ENCODE data around the gene EXD3. TPM values are rescaled to one million over a fixed set of nuclear protein-coding genes. Genes with fewer than 3 reads are reported as not detected.

The EXD3 gene
- total and polyA plus RNA-seq, 2 of the 4 experiments (the other 2 are of a cell fraction) = 1.1 to 7.4 TPM

DNA sequence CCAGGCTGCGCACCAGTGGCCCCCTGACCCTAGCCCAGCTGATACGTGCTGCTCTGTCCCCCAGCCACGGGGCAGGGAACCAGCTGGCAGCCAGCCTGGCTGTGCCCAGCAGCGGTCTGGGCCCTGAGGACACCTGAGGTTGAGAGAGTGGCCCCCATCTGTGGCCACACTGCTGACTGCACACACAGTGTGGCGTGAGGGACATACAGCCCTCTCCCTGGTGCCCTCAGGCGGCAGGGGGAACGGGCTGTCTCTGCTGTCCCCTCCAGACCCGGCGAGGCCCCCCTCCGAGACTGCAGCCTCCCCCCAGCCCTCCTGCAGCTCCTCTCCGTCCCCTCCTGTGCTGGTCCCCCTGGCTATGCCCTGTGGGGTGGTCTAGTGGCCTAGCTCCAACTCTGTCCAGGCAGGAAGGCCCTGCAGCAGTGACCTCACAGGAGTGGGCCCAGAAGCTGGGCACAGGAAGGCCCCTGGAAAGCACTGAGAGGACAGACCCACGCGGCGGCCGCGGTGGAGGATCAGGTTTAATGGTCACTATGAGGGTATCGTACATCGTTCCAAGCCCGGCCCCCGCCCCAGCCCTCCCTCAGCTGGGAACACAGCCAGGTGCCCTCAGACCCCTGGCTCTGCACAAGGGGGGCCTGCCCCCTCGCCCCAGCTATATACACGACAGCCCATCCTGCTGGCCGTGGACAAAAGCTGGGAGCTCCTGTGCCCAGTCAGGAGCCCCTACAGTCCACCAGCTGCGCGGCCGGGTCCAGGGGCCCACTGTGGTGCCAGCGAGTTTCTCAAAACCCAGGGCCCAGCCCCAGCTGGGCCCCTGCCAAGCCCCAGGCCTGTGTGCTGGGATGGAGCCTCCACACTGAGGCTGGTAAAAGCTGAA lies 25.0 kb upstream of the EXD3 start:
- Histone ChIP-seq H2BK20ac (ENCODE audit: low read depth, low read length) (no peak overlapping the region), H3K18ac (ENCODE audit: low read depth, low read length) (no peak overlapping the region), H2BK15ac (ENCODE audit: low read depth, low read length) (no peak overlapping the region), H4K20me1 (ENCODE audit: insufficient read depth, low read length) (peaks cover 4% of the 10 kb centered on the region; the same call in 1 of the 2 replicates), H3K56ac (ENCODE audit: extremely low read depth, insufficient read depth, low read length) (no peak overlapping the region), H3K79me1 (ENCODE audit: low read depth in 1 of 2, low read length in 2 of 2) (no peaks in the 10 kb centered on the region), H2BK120ac (ENCODE audit: low read depth, low read length) (no peak overlapping the region), H4K5ac (ENCODE audit: low read depth, low read length) (no peak overlapping the region), H3K9me3 (ENCODE audit: control insufficient read depth, insufficient read depth, low read length) (no peaks in the 10 kb centered on the region), H3K36me3 (ENCODE audit: control insufficient read depth, insufficient read depth, low read length) (peaks cover 25% of the 10 kb centered on the region), H3K4ac (ENCODE audit: low read depth, low read length) (no peak overlapping the region), H3K27ac (ENCODE audit: insufficient read depth, low read length) (no peak overlapping the region), H2BK5ac (ENCODE audit: low read depth, low read length, poor library complexity, severe bottlenecking) (no peak overlapping the region), H2AK9ac (replicated peaks; ENCODE audit: low read depth, low read length, poor library complexity) (no peak overlapping the region), H3K4me3 (ENCODE audit: insufficient read depth, low read depth, low read length) (no peak overlapping the region), H2AFZ (replicated peaks; ENCODE audit: low read length, poor library complexity) (no peak overlapping the region), H2AK5ac (ENCODE audit: low read depth, low read length) (no peak overlapping the region), H4K8ac (ENCODE audit: low read depth in 2 of 2, low read length in 2 of 2) (no peak overlapping the region), H3K27me3 (ENCODE audit: control insufficient read depth, insufficient read depth, low read length) (no peaks in the 10 kb centered on the region), H3K9me1 (ENCODE audit: insufficient read depth, low read length) (no peaks in the 10 kb centered on the region), H3K4me1 (ENCODE audit: control insufficient read depth, insufficient read depth, low read length) (peaks cover 2% of the 10 kb centered on the region; the same call in 1 of the 2 replicates), H3K14ac (replicated peaks; ENCODE audit: low read depth, low read length) (no peak overlapping the region), H3K23ac (ENCODE audit: low read depth, low read length) (no peak overlapping the region), H3K9ac (ENCODE audit: low read depth, low read length) (no peak overlapping the region), H3K4me2 (ENCODE audit: low read depth, low read length) (no peak overlapping the region), H4K91ac (ENCODE audit: insufficient read depth, low read depth, low read length) (no peak overlapping the region)
- POLR2A ChIA-PET (ENCODE audit: unreplicated experiment) = no interaction called here
- no TSS peak for BruUV-seq (replicated peaks)
- in situ Hi-C loops (cut with MboI; ENCODE audit: low sequenced_read_pairs) (no loop called here), intact Hi-C loops (cut with micrococcal nuclease) (no loop called here), dilution Hi-C loops (cut with HindIII; ENCODE audit: low sequenced_read_pairs, unreplicated experiment) (no loop called here)
- ATAC-seq (ENCODE audit: low read depth) (no peak), DNase-seq (no peak)
- CTCF ChIA-PET = no interaction called here
- TF ChIP-seq RCOR1 (IDR thresholded peaks at IDR 0.05; ENCODE audit: insufficient replicate concordance, low read length) (no peak), MAFK (IDR thresholded peaks at IDR 0.05; ENCODE audit: low read depth, low read length) (no peak), RAD21 (IDR thresholded peaks at IDR 0.05; ENCODE audit: low read length) (no peak), RFX5 (IDR thresholded peaks at IDR 0.05; ENCODE audit: low read depth, low read length) (no peak), SMC3 (IDR thresholded peaks at IDR 0.05; ENCODE audit: low read depth, low read length) (no peak), CHD1 (IDR thresholded peaks at IDR 0.05; ENCODE audit: low read depth, low read length) (no peak), NFE2L2 (IDR thresholded peaks at IDR 0.05; ENCODE audit: low read depth, low read length) (no peak), MXI1 (IDR thresholded peaks at IDR 0.05; ENCODE audit: borderline replicate concordance, low read depth, low read length) (no peak), CEBPB (IDR thresholded peaks at IDR 0.05; ENCODE audit: low read depth, low read length) (no peak), FOS (IDR thresholded peaks at IDR 0.05; ENCODE audit: low read depth, low read length) (no peak), POLR2A (IDR thresholded peaks at IDR 0.05; ENCODE audit: low read depth, low read length) (no peak), MAZ (IDR thresholded peaks at IDR 0.05; ENCODE audit: borderline replicate concordance, low read depth, low read length) (no peak)
- TF ChIP-seq, protein P1, sequence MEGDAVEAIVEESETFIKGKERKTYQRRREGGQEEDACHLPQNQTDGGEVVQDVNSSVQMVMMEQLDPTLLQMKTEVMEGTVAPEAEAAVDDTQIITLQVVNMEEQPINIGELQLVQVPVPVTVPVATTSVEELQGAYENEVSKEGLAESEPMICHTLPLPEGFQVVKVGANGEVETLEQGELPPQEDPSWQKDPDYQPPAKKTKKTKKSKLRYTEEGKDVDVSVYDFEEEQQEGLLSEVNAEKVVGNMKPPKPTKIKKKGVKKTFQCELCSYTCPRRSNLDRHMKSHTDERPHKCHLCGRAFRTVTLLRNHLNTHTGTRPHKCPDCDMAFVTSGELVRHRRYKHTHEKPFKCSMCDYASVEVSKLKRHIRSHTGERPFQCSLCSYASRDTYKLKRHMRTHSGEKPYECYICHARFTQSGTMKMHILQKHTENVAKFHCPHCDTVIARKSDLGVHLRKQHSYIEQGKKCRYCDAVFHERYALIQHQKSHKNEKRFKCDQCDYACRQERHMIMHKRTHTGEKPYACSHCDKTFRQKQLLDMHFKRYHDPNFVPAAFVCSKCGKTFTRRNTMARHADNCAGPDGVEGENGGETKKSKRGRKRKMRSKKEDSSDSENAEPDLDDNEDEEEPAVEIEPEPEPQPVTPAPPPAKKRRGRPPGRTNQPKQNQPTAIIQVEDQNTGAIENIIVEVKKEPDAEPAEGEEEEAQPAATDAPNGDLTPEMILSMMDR (conservative IDR thresholded peaks at IDR 0.05; ENCODE audit: low read depth, low read length) = no peak
- WGBS, 2 experiments (ENCODE audit: extremely low coverage in 2 of 2, insufficient read length in 1 of 2) = 43% methylated on average over 11 of the region's 27 CpGs; no CpG with 5 or more reads in 1 of the 2 experiments

Measured in IMR-90 (cell line).